H1 (cell line): ENCODE data around the gene GRAP. TPM values are rescaled to one million over a fixed set of nuclear protein-coding genes. Genes with fewer than 3 reads are reported as not detected.

ENCODE experiments used
- ATF3 ChIP-seq: IDR thresholded peaks from 2 replicates; pipeline ENCODE4 v1.6.1; 2011; ENCODE audit warnings: low read depth, mild to moderate bottlenecking, low read length; ENCODE audit not compliant: insufficient read depth
- BCL11A ChIP-seq, 2 experiments: IDR thresholded peaks; one replicate each; pipeline ENCODE4 v1.6.1; 2011; ENCODE audit warnings: low read depth in 2 of 2, low read length in 2 of 2, mild to moderate bottlenecking in 2 of 2
- BRCA1 ChIP-seq: IDR thresholded peaks from 2 replicates; pipeline ENCODE4 v1.6.1; 2012; ENCODE audit warnings: low read depth, low read length, improper control_type of control experiment
- CBX5 ChIP-seq: fragments of 300-800, 300-1000 bp; sonication (generic); IDR thresholded peaks from 2 replicates; pipeline ENCODE4 v1.7.1; 2016; ENCODE audit warnings: antibody characterized with exemption, low read length, low read depth
- CBX8 ChIP-seq: fragments of 300-800, 300-1000 bp; sonication (generic); IDR thresholded peaks from 2 replicates; pipeline ENCODE4 v1.7.1; 2016; ENCODE audit warnings: low read depth, low read length, borderline replicate concordance
- EZH2 ChIP-seq: fragments of 200-600 bp; sonication (generic); IDR thresholded peaks from 2 replicates; pipeline ENCODE4 v1.7.1; 2012; ENCODE audit warnings: low read depth, mild to moderate bottlenecking, moderate library complexity, low read length, inconsistent platforms; ENCODE audit not compliant: severe bottlenecking
- HDAC6 ChIP-seq: IDR thresholded peaks from one replicate; pipeline ENCODE4 v1.7.1; 2012; ENCODE audit warnings: low read depth, mild to moderate bottlenecking, inconsistent platforms, low read length, moderate library complexity
- POLR2A ChIP-seq, 2 experiments: IDR thresholded peaks; 1 replicate in 1 of 2; 2 replicates in 1 of 2; pipeline ENCODE4 v1.6.1; 2011; ENCODE audit warnings: low read depth in 2 of 2, low read length in 2 of 2, mild to moderate bottlenecking in 2 of 2; ENCODE audit errors: control extremely low read depth in 1 of 2
- POLR2AphosphoS5 ChIP-seq: IDR thresholded peaks from 2 replicates; pipeline ENCODE4 v1.6.1; 2011; ENCODE audit warnings: low read depth, low read length
- RAD21 ChIP-seq, 2 experiments: IDR thresholded peaks in 1 of 2; conservative IDR thresholded peaks in 1 of 2; 2 replicates each; pipeline ENCODE4 v1.6.1; 2011; ENCODE audit warnings: low read depth in 2 of 2, low read length in 2 of 2, improper control_type of control experiment in 1 of 2, inconsistent platforms in 1 of 2, mild to moderate bottlenecking in 1 of 2, moderate library complexity in 1 of 2
- RXRA ChIP-seq: IDR thresholded peaks from 2 replicates; pipeline ENCODE4 v1.6.1; 2011; ENCODE audit warnings: low read depth, mild to moderate bottlenecking, low read length, moderate library complexity; ENCODE audit not compliant: insufficient read depth
- SIRT6 ChIP-seq: IDR thresholded peaks from one replicate; pipeline ENCODE4 v1.7.1; 2012; ENCODE audit warnings: low read length, inconsistent platforms
- SIX5 ChIP-seq: IDR thresholded peaks from 2 replicates; pipeline ENCODE4 v1.6.1; 2011; ENCODE audit warnings: mild to moderate bottlenecking, low read depth, low read length
- SP1 ChIP-seq: IDR thresholded peaks from 2 replicates; pipeline ENCODE4 v1.6.1; 2011; ENCODE audit warnings: low read depth, low read length
- SUZ12 ChIP-seq: fragments of 200-600 bp; sonication (generic); IDR thresholded peaks from 2 replicates; pipeline ENCODE4 v1.6.1; 2012; ENCODE audit warnings: mild to moderate bottlenecking, inconsistent platforms, low read length, moderate library complexity, mixed read lengths
- TCF12 ChIP-seq: IDR thresholded peaks from 2 replicates; pipeline ENCODE4 v1.6.1; 2011; ENCODE audit warnings: low read depth, mild to moderate bottlenecking, low read length
- USF2 ChIP-seq: IDR thresholded peaks from 2 replicates; pipeline ENCODE4 v1.6.1; 2011; ENCODE audit warnings: low read length, improper control_type of control experiment
- YY1 ChIP-seq: IDR thresholded peaks from 2 replicates; pipeline ENCODE4 v1.6.1; 2011; ENCODE audit warnings: low read depth, mild to moderate bottlenecking, low read length
- polyA plus RNA-seq, 7 experiments: library from polyadenylated mRNA; depleted of rRNA in 3 of 7; stranded (reverse) in 5 of 7; unstranded in 2 of 7; fragments of >200 nt in 5 of 7; fragments of 200-250 nt in 2 of 7; gene quantifications; 1 replicate in 5 of 7; 2 replicates in 1 of 7; 4 replicates in 1 of 7; pipeline versions ENCODE4 v1.2.1 to v1.2.3, GENCODE V29; 2011 to 2013; ENCODE audit warnings: missing spikeins in 2 of 7, mixed read lengths in 2 of 7
- total RNA-seq: library from RNA; stranded (reverse); fragmentation: NEBNext Ultra II Directional; extraction: Animal tissue kit (Norgen Biotek cat#: 25700); gene quantifications from 2 replicates; pipeline ENCODE4 v1.2.1, GENCODE V29; 2021

GRAP gene
- total and polyA plus RNA-seq, 2 of the 8 experiments (the other 6 are each of a cell fraction or from before 2014, with no cell fraction given), result 0.18 to 0.24 TPM

GRCh38 chr17:19004421-19005136 is 42.2 kb downstream of the GRAP start, which contains the start of gene FAM83G (continued):
- TF ChIP-seq HDAC6 (no peak), BCL11A (IDR thresholded peaks at IDR 0.05; ENCODE audit: low read depth in 2 of 2, low read length in 2 of 2) (no peak), CBX8 (no peak), RXRA (no peak), SIRT6 (no peak), POLR2AphosphoS5 (no peak; the same call in 1 of the 2 replicates), ATF3 (peak; percentile 62; the same call in 1 of the 2 replicates), EZH2 (no peak), YY1 (no peak), TCF12 (no peak), RAD21 (IDR thresholded peaks at IDR 0.05 in 1 of 2, conservative IDR thresholded peaks at IDR 0.05 in 1 of 2; ENCODE audit: low read depth in 2 of 2, low read length in 2 of 2) (no peak), SIX5 (no peak), USF2 (peak; percentile 84), SP1 (no peak), SUZ12 (no peak), CBX5 (no peak), BRCA1 (peak; percentile 29; the same call in 1 of the 2 replicates), POLR2A (IDR thresholded peaks at IDR 0.05; ENCODE audit: control extremely low read depth in 1 of 2, low read depth in 2 of 2, low read length in 2 of 2) (no peak; a peak in 1 of 3 replicates)
